Hepatocyte (in vitro differentiated cells): ENCODE measurements around the gene HERC2. TPM values are rescaled to one million over a fixed set of nuclear protein-coding genes. Genes with fewer than 3 reads are reported as not detected.

Source experiments
- DNase-seq: peaks from one replicate; pipeline ENCODE4 v3.0.0-alpha.2; 2016; ENCODE audit warnings: low spot score
- H2AFZ ChIP-seq: fragments of 200-600 bp; sonication (generic); 2 replicates; pipeline ENCODE4 v1.6.0; 2016; ENCODE audit warnings: antibody characterized with exemption, mild to moderate bottlenecking
- H3K27ac ChIP-seq: fragments of 200-600 bp; sonication (generic); 2 replicates; pipeline ENCODE4 v1.5.1; 2016; ENCODE audit warnings: mild to moderate bottlenecking
- H3K27me3 ChIP-seq: fragments of 200-600 bp; sonication (generic); 2 replicates; pipeline ENCODE4 v1.6.1; 2016
- H3K36me3 ChIP-seq: fragments of 200-600 bp; sonication (generic); replicated peaks from 2 replicates; pipeline ENCODE4 v1.5.1; 2016; ENCODE audit warnings: low read depth; ENCODE audit not compliant: insufficient read depth
- H3K4me1 ChIP-seq: fragments of 200-600 bp; sonication (generic); 2 replicates; pipeline ENCODE4 v1.5.1; 2016; ENCODE audit warnings: mild to moderate bottlenecking, moderate library complexity; ENCODE audit not compliant: insufficient read depth
- H3K4me2 ChIP-seq: fragments of 200-600 bp; sonication (generic); 2 replicates; pipeline ENCODE4 v1.6.0; 2016
- H3K4me3 ChIP-seq: fragments of 200-600 bp; sonication (generic); 2 replicates; pipeline ENCODE4 v1.5.1; 2016; ENCODE audit warnings: mild to moderate bottlenecking
- H3K79me2 ChIP-seq: fragments of 200-600 bp; sonication (generic); 2 replicates; pipeline ENCODE4 v1.6.0; 2017; ENCODE audit warnings: mild to moderate bottlenecking
- H3K9me2 ChIP-seq: fragments of 200-600 bp; sonication (generic); replicated peaks from 2 replicates; pipeline ENCODE4 v1.6.0; 2017; ENCODE audit warnings: mild to moderate bottlenecking; ENCODE audit not compliant: insufficient read depth
- H3K9me3 ChIP-seq: fragments of 200-600 bp; sonication (generic); 2 replicates; pipeline ENCODE4 v1.5.1; 2016; ENCODE audit warnings: low read depth, mild to moderate bottlenecking
- H4K20me1 ChIP-seq: fragments of 200-600 bp; sonication (generic); 2 replicates; pipeline ENCODE4 v1.6.0; 2016; ENCODE audit warnings: mild to moderate bottlenecking; ENCODE audit not compliant: insufficient read depth, poor library complexity, severe bottlenecking
- EZH2 ChIP-seq: fragments of 200-600 bp; sonication (generic); IDR thresholded peaks from 2 replicates; pipeline ENCODE4 v1.6.1; 2016; ENCODE audit warnings: antibody characterized with exemption, mild to moderate bottlenecking, borderline replicate concordance
- EZH2phosphoT487 ChIP-seq: fragments of 200-600 bp; sonication (generic); IDR thresholded peaks from one replicate; pipeline ENCODE4 v1.6.1; 2018; ENCODE audit warnings: antibody characterized with exemption, mild to moderate bottlenecking, low read depth, moderate library complexity; ENCODE audit not compliant: unreplicated experiment, severe bottlenecking
- WGBS: methylation state at CpG from one replicate; pipeline ENCODE4 v1.1.6; 2016; ENCODE audit warnings: low lambda C conversion rate; ENCODE audit errors: missing lambda C conversion rate; 5-methylcytosine and 5-hydroxymethylcytosine counted together
- polyA plus RNA-seq: library from polyadenylated mRNA; unstranded; fragments of >200 nt; fragmentation: Nextera tagmentation; extraction: Ambion mirVana; gene quantifications from 2 replicates; pipeline ENCODE4 v1.2.1, GENCODE V29; 2016
- total RNA-seq: library from RNA; depleted of rRNA; stranded (reverse); fragments of >200 nt; gene quantifications from 2 replicates; pipeline ENCODE4 v1.2.3, GENCODE V29; 2014
- TF ChIP-seq, protein P1 (sequence below): fragments of 200-600 bp; sonication (generic); IDR thresholded peaks from 2 replicates; pipeline ENCODE4 v1.5.1; 2016; ENCODE audit warnings: antibody characterized with exemption, mild to moderate bottlenecking; ENCODE audit not compliant: poor library complexity

HERC2 gene
- total and polyA plus RNA-seq, 2 experiments from 2014 or later, result 30.2 to 57.4 TPM

DNA sequence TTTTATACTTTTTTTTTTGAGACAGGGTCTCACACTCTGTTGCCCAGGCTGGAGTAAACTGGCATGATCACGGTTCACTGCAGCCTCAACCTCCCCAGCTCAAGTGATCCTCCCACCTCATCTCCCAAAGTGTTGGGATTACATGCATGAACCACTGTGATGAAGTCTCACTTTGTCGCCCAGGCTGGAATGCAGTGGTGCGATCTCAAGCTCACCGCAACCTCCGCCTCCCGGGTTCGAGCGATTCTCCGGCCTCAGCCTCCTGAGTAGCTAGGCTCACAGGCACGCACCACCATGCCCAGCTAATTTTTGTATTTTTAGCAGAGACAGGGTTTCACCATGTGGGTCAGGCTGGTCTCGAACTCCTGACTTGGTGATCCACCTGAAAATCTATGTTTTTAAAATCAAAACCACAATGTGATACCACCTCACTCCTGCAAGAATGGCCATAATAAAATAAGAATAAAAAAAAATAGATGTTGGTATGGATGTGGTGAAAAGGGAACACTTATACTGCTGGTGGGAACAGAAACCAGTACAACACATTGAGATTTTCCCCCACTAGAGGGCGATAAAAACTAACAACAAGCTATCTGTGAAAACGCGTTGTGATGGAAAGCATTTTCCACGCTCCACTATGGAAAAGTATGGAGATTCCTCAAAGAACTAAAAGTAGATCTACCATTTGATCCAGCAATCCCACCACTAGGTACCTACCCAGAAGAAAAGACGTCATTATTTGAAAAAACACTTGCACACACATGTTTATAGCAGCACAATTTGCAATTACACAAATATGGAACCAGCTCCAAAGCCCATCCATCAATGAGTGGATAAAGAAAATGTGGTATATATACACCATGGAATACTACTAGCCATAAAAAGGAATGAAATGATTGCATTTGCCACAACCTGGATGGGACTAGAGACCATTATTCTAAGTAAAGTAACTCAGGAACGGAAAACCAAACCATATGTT lies 196.0 kb downstream of the HERC2 start:
- WGBS, result 75% methylated on average over 17 of the region's 17 CpGs
- no peaks in the 10 kb centered on the region for H3K79me2 ChIP-seq
- H3K4me3 ChIP-seq, result no peak overlapping the region
- no peaks in the 10 kb centered on the region for H3K27me3 ChIP-seq
- no peaks in the 10 kb centered on the region for H3K36me3 ChIP-seq
- H3K9me2 ChIP-seq, result no peaks in the 10 kb centered on the region
- no peak overlapping the region for H3K27ac ChIP-seq
- DNase-seq, result peak; percentile 81
- H2AFZ ChIP-seq, result no peak overlapping the region
- H3K9me3 ChIP-seq, result no peaks in the 10 kb centered on the region
- no peaks in the 10 kb centered on the region for H4K20me1 ChIP-seq
- TF ChIP-seq EZH2phosphoT487 (no peak), EZH2 (no peak)
- TF ChIP-seq, protein P1, sequence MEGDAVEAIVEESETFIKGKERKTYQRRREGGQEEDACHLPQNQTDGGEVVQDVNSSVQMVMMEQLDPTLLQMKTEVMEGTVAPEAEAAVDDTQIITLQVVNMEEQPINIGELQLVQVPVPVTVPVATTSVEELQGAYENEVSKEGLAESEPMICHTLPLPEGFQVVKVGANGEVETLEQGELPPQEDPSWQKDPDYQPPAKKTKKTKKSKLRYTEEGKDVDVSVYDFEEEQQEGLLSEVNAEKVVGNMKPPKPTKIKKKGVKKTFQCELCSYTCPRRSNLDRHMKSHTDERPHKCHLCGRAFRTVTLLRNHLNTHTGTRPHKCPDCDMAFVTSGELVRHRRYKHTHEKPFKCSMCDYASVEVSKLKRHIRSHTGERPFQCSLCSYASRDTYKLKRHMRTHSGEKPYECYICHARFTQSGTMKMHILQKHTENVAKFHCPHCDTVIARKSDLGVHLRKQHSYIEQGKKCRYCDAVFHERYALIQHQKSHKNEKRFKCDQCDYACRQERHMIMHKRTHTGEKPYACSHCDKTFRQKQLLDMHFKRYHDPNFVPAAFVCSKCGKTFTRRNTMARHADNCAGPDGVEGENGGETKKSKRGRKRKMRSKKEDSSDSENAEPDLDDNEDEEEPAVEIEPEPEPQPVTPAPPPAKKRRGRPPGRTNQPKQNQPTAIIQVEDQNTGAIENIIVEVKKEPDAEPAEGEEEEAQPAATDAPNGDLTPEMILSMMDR, result peak; percentile 72
- H3K4me2 ChIP-seq, result no peak overlapping the region
- H3K4me1 ChIP-seq, result no peaks in the 10 kb centered on the region

DNA sequence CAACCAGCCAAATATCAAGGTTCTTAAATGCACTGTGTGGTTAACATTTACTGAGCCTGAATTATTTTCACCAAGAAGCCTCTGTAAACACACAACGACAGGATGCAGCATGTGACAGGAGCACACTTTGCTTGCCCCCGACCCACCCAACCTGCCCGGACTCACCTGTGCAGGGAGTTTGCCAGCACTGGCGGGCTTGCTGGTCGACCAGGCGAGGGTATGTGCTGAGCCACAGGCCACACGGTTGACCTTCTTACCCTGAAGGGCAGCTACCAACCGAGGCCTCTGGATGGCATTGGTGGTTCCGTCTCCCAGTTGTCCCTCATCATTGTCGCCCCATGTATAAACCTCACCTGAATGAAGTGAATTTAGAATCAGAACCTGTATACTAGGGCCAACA lies 197.1 kb downstream of the HERC2 start:
- Histone ChIP-seq H3K79me2 (no peaks in the 10 kb centered on the region), H4K20me1 (no peaks in the 10 kb centered on the region), H2AFZ (no peak overlapping the region), H3K27me3 (no peaks in the 10 kb centered on the region), H3K4me1 (no peaks in the 10 kb centered on the region), H3K9me3 (no peaks in the 10 kb centered on the region), H3K9me2 (no peaks in the 10 kb centered on the region), H3K4me2 (no peak overlapping the region), H3K36me3 (no peaks in the 10 kb centered on the region), H3K27ac (no peak overlapping the region), H3K4me3 (no peak overlapping the region)
- 93% methylated on average over 9 of the region's 10 CpGs for WGBS
- DNase-seq, result no peak
- TF ChIP-seq EZH2, result no peak
- no peak for TF ChIP-seq EZH2phosphoT487
- TF ChIP-seq, protein P1, result no peak

DNA sequence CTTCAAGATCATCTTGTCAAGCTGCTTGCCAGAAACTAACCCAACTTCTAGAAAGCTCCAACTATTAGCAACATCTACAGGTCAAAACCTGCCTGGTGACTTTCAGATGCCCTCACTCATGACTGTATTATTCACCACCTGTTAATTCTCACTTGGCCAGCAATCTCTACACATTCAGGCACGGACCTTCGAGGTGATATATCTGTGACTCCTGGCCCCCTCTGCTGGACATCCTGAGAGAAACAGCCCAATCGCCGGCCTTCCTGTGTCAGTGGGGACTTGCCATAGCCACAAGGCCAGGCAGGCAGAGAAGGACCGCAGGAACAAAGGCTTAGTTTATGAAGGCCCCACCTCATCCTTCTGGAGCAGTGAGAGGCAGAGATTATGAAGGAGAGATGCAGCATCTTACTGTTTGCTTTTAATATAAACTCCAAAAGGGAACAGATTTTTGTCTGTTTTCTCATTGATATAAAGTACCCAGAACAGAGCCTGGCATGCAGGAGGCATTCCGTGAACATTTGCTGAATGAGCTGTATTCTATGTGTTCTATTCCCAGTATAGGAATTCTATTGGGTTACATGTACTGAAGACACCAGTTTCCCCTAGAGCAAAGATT lies 198.5 kb downstream of the HERC2 start:
- Histone ChIP-seq H4K20me1 (no peaks in the 10 kb centered on the region), H2AFZ (no peak overlapping the region), H3K27ac (no peak overlapping the region), H3K9me3 (no peaks in the 10 kb centered on the region), H3K4me1 (no peaks in the 10 kb centered on the region), H3K4me3 (no peak overlapping the region), H3K79me2 (no peaks in the 10 kb centered on the region), H3K36me3 (no peaks in the 10 kb centered on the region), H3K27me3 (no peaks in the 10 kb centered on the region), H3K9me2 (no peaks in the 10 kb centered on the region), H3K4me2 (no peak overlapping the region)
- DNase-seq, result peak; percentile 90
- no peak for TF ChIP-seq EZH2
- TF ChIP-seq, protein P1, result peak; percentile 78
- WGBS, result 30% methylated on average over 6 of the region's 6 CpGs
